K562 (cell line): ENCODE data around the gene RASL10B.

Source experiments
- CBX2 ChIP-seq: fragments of 200-600 bp; sonication (generic); IDR thresholded peaks from one replicate; pipeline ENCODE4 v1.6.1; 2012; ENCODE audit warnings: mild to moderate bottlenecking, low read length, inconsistent platforms; ENCODE audit not compliant: insufficient read depth, poor library complexity, severe bottlenecking
- STAG1 ChIP-seq: sonication (generic); formaldehyde crosslinking; IDR thresholded peaks from 2 replicates; pipeline ENCODE4 v1.5.0; 2020; ENCODE audit warnings: missing genetic modification reagents, borderline replicate concordance
- ZNF12 ChIP-seq: sonication (generic); formaldehyde crosslinking; IDR thresholded peaks from 2 replicates; pipeline ENCODE4 v1.4.0; 2020; ENCODE audit warnings: mild to moderate bottlenecking, missing genetic modification reagents
- ZNF75A ChIP-seq: fragments of 450-650 bp; formaldehyde crosslinking; IDR thresholded peaks from 2 replicates; pipeline ENCODE4 v1.4.0; 2020; ENCODE audit warnings: mild to moderate bottlenecking
- TF ChIP-seq, protein P1 (sequence below), 3 experiments: IDR thresholded peaks in 2 of 3; conservative IDR thresholded peaks in 1 of 3; 2 replicates each; pipeline ENCODE4 v1.5.1; 2011 to 2012; ENCODE audit warnings: low read length in 3 of 3, mild to moderate bottlenecking in 3 of 3, control low read depth in 2 of 3, improper control_type of control experiment in 1 of 3, inconsistent platforms in 1 of 3, low read depth in 1 of 3, mixed read lengths in 1 of 3, moderate library complexity in 1 of 3; ENCODE audit not compliant: insufficient read depth in 2 of 3
- TF ChIP-seq, protein P2 (sequence below): sonication (generic); formaldehyde crosslinking; IDR thresholded peaks from 2 replicates; pipeline ENCODE4 v1.8.0; 2023; ENCODE audit warnings: mild to moderate bottlenecking, missing genetic modification reagents
- TF ChIP-seq, protein P3 (sequence below): IDR thresholded peaks from 3 replicates; pipeline ENCODE4 v1.6.1; 2011; ENCODE audit warnings: borderline replicate concordance, mild to moderate bottlenecking; ENCODE audit not compliant: insufficient read length, insufficient read depth
- TF ChIP-seq, protein P4 (sequence below), 2 experiments: fragments of 200-800 bp in 1 of 2; sonication (Bioruptor generic) in 1 of 2; sonication (generic) in 1 of 2; formaldehyde crosslinking in 1 of 2; IDR thresholded peaks in 1 of 2; conservative IDR thresholded peaks in 1 of 2; 2 replicates each; pipeline versions ENCODE4 v1.5.0 to v1.6.1; 2016 to 2020; ENCODE audit warnings: missing compliant biosample characterization in 1 of 2, missing genetic modification characterization in 1 of 2, missing genetic modification reagents in 1 of 2
- TF ChIP-seq, protein P5 (sequence below): sonication (generic); formaldehyde crosslinking; IDR thresholded peaks from 2 replicates; pipeline ENCODE4 v1.8.1; 2023; ENCODE audit warnings: mild to moderate bottlenecking, missing genetic modification reagents

DNA sequence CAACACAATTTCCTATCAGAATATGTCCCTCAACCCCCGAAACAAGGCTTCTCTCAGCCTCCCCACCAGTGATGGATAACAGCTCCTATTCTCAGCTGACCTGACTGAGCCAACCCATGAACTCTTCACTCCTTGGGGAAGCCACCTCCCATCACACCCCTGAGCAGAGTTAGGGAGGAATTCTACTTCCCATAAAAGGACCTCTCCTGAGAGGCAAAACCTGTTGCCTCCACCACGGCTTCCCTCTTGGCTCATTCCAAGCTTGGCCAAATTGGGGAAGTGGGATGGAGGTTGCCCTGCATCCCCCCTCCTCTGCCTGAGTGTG, 5.7 kb upstream of the RASL10B start:
- TF ChIP-seq, protein P1, sequence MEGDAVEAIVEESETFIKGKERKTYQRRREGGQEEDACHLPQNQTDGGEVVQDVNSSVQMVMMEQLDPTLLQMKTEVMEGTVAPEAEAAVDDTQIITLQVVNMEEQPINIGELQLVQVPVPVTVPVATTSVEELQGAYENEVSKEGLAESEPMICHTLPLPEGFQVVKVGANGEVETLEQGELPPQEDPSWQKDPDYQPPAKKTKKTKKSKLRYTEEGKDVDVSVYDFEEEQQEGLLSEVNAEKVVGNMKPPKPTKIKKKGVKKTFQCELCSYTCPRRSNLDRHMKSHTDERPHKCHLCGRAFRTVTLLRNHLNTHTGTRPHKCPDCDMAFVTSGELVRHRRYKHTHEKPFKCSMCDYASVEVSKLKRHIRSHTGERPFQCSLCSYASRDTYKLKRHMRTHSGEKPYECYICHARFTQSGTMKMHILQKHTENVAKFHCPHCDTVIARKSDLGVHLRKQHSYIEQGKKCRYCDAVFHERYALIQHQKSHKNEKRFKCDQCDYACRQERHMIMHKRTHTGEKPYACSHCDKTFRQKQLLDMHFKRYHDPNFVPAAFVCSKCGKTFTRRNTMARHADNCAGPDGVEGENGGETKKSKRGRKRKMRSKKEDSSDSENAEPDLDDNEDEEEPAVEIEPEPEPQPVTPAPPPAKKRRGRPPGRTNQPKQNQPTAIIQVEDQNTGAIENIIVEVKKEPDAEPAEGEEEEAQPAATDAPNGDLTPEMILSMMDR (IDR thresholded peaks at IDR 0.05 in 2 of 3, conservative IDR thresholded peaks at IDR 0.05 in 1 of 3; ENCODE audit: insufficient read depth in 2 of 3, low read depth in 1 of 3, low read length in 3 of 3): no peak
- TF ChIP-seq, protein P2, sequence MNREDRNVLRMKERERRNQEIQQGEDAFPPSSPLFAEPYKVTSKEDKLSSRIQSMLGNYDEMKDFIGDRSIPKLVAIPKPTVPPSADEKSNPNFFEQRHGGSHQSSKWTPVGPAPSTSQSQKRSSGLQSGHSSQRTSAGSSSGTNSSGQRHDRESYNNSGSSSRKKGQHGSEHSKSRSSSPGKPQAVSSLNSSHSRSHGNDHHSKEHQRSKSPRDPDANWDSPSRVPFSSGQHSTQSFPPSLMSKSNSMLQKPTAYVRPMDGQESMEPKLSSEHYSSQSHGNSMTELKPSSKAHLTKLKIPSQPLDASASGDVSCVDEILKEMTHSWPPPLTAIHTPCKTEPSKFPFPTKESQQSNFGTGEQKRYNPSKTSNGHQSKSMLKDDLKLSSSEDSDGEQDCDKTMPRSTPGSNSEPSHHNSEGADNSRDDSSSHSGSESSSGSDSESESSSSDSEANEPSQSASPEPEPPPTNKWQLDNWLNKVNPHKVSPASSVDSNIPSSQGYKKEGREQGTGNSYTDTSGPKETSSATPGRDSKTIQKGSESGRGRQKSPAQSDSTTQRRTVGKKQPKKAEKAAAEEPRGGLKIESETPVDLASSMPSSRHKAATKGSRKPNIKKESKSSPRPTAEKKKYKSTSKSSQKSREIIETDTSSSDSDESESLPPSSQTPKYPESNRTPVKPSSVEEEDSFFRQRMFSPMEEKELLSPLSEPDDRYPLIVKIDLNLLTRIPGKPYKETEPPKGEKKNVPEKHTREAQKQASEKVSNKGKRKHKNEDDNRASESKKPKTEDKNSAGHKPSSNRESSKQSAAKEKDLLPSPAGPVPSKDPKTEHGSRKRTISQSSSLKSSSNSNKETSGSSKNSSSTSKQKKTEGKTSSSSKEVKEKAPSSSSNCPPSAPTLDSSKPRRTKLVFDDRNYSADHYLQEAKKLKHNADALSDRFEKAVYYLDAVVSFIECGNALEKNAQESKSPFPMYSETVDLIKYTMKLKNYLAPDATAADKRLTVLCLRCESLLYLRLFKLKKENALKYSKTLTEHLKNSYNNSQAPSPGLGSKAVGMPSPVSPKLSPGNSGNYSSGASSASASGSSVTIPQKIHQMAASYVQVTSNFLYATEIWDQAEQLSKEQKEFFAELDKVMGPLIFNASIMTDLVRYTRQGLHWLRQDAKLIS: no peak
- TF ChIP-seq CBX2: no peak
- TF ChIP-seq, protein P3, sequence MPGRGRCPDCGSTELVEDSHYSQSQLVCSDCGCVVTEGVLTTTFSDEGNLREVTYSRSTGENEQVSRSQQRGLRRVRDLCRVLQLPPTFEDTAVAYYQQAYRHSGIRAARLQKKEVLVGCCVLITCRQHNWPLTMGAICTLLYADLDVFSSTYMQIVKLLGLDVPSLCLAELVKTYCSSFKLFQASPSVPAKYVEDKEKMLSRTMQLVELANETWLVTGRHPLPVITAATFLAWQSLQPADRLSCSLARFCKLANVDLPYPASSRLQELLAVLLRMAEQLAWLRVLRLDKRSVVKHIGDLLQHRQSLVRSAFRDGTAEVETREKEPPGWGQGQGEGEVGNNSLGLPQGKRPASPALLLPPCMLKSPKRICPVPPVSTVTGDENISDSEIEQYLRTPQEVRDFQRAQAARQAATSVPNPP: no peak
- no peak for TF ChIP-seq ZNF12 (CRISPR knock-in tag)
- TF ChIP-seq, protein P4, sequence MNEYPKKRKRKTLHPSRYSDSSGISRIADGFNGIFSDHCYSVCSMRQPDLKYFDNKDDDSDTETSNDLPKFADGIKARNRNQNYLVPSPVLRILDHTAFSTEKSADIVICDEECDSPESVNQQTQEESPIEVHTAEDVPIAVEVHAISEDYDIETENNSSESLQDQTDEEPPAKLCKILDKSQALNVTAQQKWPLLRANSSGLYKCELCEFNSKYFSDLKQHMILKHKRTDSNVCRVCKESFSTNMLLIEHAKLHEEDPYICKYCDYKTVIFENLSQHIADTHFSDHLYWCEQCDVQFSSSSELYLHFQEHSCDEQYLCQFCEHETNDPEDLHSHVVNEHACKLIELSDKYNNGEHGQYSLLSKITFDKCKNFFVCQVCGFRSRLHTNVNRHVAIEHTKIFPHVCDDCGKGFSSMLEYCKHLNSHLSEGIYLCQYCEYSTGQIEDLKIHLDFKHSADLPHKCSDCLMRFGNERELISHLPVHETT (CRISPR knock-in tag; conservative IDR thresholded peaks at IDR 0.05 in 1 of 2, IDR thresholded peaks at IDR 0.05 in 1 of 2): no peak
- no peak for TF ChIP-seq STAG1 (CRISPR knock-in tag)
- TF ChIP-seq, protein P5, sequence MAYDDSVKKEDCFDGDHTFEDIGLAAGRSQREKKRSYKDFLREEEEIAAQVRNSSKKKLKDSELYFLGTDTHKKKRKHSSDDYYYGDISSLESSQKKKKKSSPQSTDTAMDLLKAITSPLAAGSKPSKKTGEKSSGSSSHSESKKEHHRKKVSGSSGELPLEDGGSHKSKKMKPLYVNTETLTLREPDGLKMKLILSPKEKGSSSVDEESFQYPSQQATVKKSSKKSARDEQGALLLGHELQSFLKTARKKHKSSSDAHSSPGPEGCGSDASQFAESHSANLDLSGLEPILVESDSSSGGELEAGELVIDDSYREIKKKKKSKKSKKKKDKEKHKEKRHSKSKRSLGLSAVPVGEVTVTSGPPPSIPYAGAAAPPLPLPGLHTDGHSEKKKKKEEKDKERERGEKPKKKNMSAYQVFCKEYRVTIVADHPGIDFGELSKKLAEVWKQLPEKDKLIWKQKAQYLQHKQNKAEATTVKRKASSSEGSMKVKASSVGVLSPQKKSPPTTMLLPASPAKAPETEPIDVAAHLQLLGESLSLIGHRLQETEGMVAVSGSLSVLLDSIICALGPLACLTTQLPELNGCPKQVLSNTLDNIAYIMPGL (CRISPR knock-in tag): no peak
- TF ChIP-seq ZNF75A (CRISPR knock-in tag): no peak
